ENCODE results near the gene G3BP1.

- TF ChIP-seq POLR2A (IDR thresholded peaks at IDR 0.05; ENCODE audit: low read length) (no peak), GATA1 (IDR thresholded peaks at IDR 0.05; ENCODE audit: low read depth, low read length) (no peak)
Observed at GRCh38 chr5:151780348-151780747, 8.6 kb downstream of the G3BP1 start.
